BJ (cell line): ENCODE results near the gene C12orf57. TPM values are rescaled to one million over a fixed set of nuclear protein-coding genes. Genes with fewer than 3 reads are reported as not detected.

Experiments
- CTCF ChIA-PET: fragments of 350-600 bp; formaldehyde crosslinking; extraction: SDS; loops from one replicate; lab custom pipeline; 2021; ENCODE audit warnings: antibody characterized with exemption, inconsistent platforms; lab: Yijun Ruan, JAX
- POLR2A ChIA-PET: fragments of 300-600 bp; sonication (Branson Sonifier 250); formaldehyde crosslinking; extraction: SDS; loops from one replicate; lab custom pipeline; 2021; ENCODE audit warnings: antibody characterized with exemption; lab: Charles Lee
- DNase-seq: peaks from one replicate; pipeline ENCODE4 v3.0.0-alpha.2; 2011; ENCODE audit warnings: low read depth
- H3K27me3 ChIP-seq: 2 replicates; pipeline ENCODE4 v1.6.0; 2011; ENCODE audit warnings: low read length; ENCODE audit not compliant: control insufficient read depth, insufficient read depth
- H3K36me3 ChIP-seq: 2 replicates; pipeline ENCODE4 v1.5.1; 2011; ENCODE audit warnings: low read length; ENCODE audit not compliant: control insufficient read depth, insufficient read depth
- H3K4me3 ChIP-seq: 2 replicates; pipeline ENCODE4 v1.5.1; 2011; ENCODE audit warnings: low read depth, mild to moderate bottlenecking, control low read depth, low read length
- polyA plus RNA-seq: library from polyadenylated mRNA; depleted of rRNA; stranded (reverse); fragments of >200 nt; gene quantifications from 2 replicates; pipeline ENCODE4 v1.2.3, GENCODE V29; 2011
- TF ChIP-seq, protein P1 (sequence below): IDR thresholded peaks from 2 replicates; pipeline ENCODE4 v1.5.1; 2011; ENCODE audit warnings: low read depth, mild to moderate bottlenecking, control low read depth, inconsistent platforms, low read length, moderate library complexity; ENCODE audit not compliant: insufficient read depth

The C12orf57 gene
- polyA plus RNA-seq, 1 experiment: 709 TPM

DNA sequence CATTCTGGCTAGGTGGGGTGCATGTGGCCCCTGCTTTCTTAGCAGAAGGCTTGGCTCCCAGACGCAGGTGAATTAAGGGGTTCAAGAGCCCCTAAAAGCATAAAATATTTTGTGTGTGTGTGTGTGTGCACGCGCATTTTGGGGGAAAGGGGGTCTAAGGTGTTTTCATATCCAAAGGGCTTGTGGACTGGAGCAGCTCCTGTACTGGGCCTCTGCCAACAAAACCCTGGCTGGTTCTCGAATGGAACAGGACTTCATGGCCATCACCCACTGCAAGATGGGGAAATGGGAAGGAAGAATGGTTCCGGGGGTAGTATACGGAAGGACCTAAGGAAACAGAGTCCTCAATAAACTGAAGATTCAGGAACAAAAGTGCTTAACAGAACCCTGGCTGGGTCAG is 20.0 kb upstream of the C12orf57 start:
- TF ChIP-seq, protein P1, sequence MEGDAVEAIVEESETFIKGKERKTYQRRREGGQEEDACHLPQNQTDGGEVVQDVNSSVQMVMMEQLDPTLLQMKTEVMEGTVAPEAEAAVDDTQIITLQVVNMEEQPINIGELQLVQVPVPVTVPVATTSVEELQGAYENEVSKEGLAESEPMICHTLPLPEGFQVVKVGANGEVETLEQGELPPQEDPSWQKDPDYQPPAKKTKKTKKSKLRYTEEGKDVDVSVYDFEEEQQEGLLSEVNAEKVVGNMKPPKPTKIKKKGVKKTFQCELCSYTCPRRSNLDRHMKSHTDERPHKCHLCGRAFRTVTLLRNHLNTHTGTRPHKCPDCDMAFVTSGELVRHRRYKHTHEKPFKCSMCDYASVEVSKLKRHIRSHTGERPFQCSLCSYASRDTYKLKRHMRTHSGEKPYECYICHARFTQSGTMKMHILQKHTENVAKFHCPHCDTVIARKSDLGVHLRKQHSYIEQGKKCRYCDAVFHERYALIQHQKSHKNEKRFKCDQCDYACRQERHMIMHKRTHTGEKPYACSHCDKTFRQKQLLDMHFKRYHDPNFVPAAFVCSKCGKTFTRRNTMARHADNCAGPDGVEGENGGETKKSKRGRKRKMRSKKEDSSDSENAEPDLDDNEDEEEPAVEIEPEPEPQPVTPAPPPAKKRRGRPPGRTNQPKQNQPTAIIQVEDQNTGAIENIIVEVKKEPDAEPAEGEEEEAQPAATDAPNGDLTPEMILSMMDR: no peak
- peaks cover 13% of the 10 kb centered on the region for H3K36me3 ChIP-seq
- ChIA-PET CTCF (interaction anchor here (0.7 to 6.6 kb wide), 20 partner anchors 10 to 189 kb away, joined by 3 to 129 read pairs (median 8); partner anchors contain the start of genes C1RL, ENO2, LRRC23 and PHB2), POLR2A (interaction anchor here (0.5 to 1.3 kb wide), 2 partner anchors 20 to 415 kb away, joined by 3 to 13 read pairs; partner anchors contain the start of gene C12orf57)
- H3K4me3 ChIP-seq: no peak overlapping the region
- no peaks in the 10 kb centered on the region for H3K27me3 ChIP-seq
- no peak for DNase-seq

DNA sequence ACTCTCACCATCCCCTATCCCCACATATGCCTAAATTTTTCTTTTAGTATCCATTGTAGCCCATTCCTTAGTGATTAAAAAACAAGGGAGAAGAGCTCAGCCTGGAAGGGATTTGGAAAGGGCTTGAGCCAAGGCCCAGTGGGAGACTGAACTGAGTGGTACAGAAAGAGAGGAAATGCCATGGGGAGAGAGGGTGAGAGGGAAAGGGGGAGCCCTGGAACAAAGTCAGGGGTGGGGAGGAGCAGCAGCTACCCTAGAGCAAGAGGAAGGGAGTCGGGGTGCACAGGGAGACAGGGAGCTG is 18.6 kb upstream of the C12orf57 start:
- TF ChIP-seq, protein P1: no peak
- no peak for DNase-seq
- Histone ChIP-seq H3K27me3 (no peaks in the 10 kb centered on the region), H3K36me3 (peaks cover 13% of the 10 kb centered on the region), H3K4me3 (no peak overlapping the region)
- ChIA-PET POLR2A (interaction anchor here (0.8 to 1.3 kb wide), 4 partner anchors 11 to 135 kb away, joined by 3 to 13 read pairs (median 4); partner anchors contain the start of genes C12orf57, C1S and SPSB2), CTCF (interaction anchor here (0.7 to 6.6 kb wide), 18 partner anchors 12 to 220 kb away, joined by 3 to 129 read pairs (median 8); partner anchors contain the start of genes C12orf57, C1RL, LRRC23 and PHB2)

DNA sequence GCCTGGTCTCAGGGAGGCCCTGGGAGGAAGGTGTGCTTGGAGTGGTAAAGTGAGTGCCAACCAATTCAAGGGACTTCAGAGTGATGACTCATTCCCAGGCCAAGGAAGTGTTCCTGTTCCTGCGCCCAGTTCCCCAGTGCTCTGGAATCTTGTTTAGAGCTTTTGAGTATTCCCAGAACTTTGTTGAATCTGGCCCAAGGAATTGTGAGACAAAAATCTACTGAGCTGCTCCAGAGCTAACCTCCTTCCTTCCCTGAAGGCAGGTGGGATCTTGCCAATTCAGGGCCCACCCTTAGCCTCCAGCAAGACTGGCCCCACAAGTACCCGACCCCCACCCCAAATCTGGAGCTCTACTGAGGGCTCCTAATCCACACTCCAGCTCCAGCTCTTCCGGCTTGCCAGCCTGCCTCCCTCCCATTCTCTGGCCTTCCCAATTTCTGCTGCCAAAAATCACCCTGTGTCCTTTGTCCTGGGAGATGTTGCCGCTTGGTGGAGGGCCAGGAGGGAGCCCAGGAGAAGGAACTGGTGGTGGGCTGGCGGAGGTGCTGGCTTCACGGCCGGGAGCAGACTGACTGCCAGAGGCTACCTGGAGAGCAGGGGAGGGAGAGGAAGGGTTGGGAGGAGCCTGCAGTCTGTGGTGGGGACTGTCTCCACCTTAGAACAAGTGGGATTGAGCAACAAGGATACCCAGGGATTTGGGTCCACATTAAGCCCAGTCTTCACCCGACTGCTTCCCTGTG is 18.1 kb upstream of the C12orf57 start:
- TF ChIP-seq, protein P1: no peak
- POLR2A ChIA-PET: interaction anchor here (0.5 to 1.3 kb wide), 5 partner anchors 12 to 157 kb away, joined by 3 to 5 read pairs (median 4); partner anchors contain the start of genes C1S, SPSB2 and TPI1
- Histone ChIP-seq H3K27me3 (no peaks in the 10 kb centered on the region), H3K4me3 (peak overlapping the region; percentile 55), H3K36me3 (peaks cover 13% of the 10 kb centered on the region)
- CTCF ChIA-PET: interaction anchor here (0.7 to 6.6 kb wide), 19 partner anchors 13 to 219 kb away, joined by 3 to 129 read pairs (median 8); partner anchors contain the start of genes C12orf57, C1RL, LRRC23 and PHB2
- DNase-seq: peak; percentile 68

DNA sequence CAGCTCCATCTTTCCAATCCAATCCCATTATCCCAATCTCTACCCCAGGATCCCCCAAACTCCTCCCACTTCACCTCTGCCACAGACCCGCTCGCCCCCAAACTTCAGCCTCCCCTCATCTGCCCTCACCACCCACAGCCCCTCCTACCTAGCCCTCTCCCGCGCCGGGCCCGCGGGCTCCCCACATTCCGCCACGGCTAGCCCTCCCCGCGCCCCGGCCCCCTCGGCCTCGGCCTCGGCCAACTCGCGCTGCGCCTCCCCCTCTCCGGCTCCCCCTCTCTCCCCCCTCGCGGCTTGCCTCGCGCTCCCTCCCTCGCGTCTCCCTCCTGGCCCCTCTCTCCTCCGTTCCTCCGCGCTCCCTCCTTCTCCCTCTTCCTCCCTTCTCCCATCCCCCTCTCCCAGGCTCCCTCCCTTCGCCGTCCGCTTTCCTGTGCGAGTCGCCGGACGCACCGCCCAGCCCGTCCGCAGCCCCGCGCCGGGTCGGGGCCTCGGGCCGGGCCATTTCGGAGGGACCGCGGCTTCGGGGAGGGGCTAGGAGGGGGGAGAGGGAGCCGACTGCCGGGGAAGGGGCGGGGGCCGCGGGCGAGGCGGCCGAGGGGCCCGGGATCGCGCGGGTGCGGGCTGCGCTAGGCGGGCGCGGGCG is 16.3 kb upstream of the C12orf57 start, which contains the start of gene ATN1:
Gene ATN1, plus strand, starts transcription at position 581 of the 643 bp plus-strand sequence. CDS start 6,043 bp downstream, outside the sequence.
- H3K27me3 ChIP-seq: no peaks in the 10 kb centered on the region
- TF ChIP-seq, protein P1: no peak
- peak within 1 kb of the TSS; percentile 55 for H3K4me3 ChIP-seq
- peaks cover 5% of the 10 kb centered on the region for H3K36me3 ChIP-seq
- POLR2A ChIA-PET: interaction anchor here (0.8 kb wide), 1 partner anchor 10 kb away, joined by 3 read pairs; no protein-coding TSS in a partner anchor
- CTCF ChIA-PET: interaction anchor here (1.5 to 6.6 kb wide), 6 partner anchors 10 to 186 kb away, joined by 3 to 129 read pairs (median 22); partner anchors contain the start of genes C12orf57, ENO2 and RNU7-1
- DNase-seq: no peak
